Umbilical cord (tissue), 2 donors: ENCODE measurements around the gene ANGEL1. TPM values are rescaled to one million over a fixed set of nuclear protein-coding genes. Genes with fewer than 3 reads are reported as not detected.
A peak's percentile ranks its signal among the peaks of the same experiment; 100 is the strongest.

ENCODE experiments used
- DNase-seq: peaks from one replicate; pipeline ENCODE4 v3.0.0-alpha.2; 2015; ENCODE audit warnings: low spot score
- total RNA-seq: library from RNA; depleted of rRNA; stranded (reverse); fragments of >200 nt; gene quantifications from one replicate; pipeline ENCODE4 v1.2.3, GENCODE V29; 2014; ENCODE audit warnings: low replicate concordance; ENCODE audit not compliant: insufficient read depth

The ANGEL1 gene, protein sequence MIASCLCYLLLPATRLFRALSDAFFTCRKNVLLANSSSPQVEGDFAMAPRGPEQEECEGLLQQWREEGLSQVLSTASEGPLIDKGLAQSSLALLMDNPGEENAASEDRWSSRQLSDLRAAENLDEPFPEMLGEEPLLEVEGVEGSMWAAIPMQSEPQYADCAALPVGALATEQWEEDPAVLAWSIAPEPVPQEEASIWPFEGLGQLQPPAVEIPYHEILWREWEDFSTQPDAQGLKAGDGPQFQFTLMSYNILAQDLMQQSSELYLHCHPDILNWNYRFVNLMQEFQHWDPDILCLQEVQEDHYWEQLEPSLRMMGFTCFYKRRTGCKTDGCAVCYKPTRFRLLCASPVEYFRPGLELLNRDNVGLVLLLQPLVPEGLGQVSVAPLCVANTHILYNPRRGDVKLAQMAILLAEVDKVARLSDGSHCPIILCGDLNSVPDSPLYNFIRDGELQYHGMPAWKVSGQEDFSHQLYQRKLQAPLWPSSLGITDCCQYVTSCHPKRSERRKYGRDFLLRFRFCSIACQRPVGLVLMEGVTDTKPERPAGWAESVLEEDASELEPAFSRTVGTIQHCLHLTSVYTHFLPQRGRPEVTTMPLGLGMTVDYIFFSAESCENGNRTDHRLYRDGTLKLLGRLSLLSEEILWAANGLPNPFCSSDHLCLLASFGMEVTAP
- 5.1 TPM for total RNA-seq

- DNase-seq = peak; percentile 95
These were observed at the start of gene ANGEL1 for GRCh38 chr14:76812422-76813383. Gene ANGEL1, minus strand, starts transcription at chr14:76812882. Its CDS starts 55 bp downstream, at chr14:76812827.

- no peak for DNase-seq
These were observed 49.0 kb upstream of the ANGEL1 start for GRCh38 chr14:76861574-76862255.

- DNase-seq = no peak
These were observed 44.1 kb upstream of the ANGEL1 start for GRCh38 chr14:76856769-76857168.

DNA sequence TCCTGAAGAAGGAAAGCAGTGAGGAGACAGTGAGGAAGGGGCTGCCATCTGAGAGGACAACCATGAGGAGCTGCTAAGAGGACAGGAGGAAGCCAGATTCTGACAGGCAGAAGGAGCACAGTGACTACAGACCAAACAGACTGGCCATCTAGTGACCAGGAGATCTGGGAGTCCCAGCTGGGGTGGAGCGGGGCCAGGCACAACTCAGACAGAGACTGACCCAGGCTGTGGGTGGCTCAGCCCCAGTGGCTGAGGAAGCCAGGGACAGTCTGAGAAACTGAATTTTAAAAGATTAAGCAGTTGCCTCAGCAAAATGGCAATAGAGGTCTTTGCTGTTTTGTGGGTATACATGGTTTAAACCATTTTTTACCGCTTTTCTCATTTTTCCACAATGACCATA is 42.4 kb upstream of the ANGEL1 start:
- DNase-seq = no peak

DNA sequence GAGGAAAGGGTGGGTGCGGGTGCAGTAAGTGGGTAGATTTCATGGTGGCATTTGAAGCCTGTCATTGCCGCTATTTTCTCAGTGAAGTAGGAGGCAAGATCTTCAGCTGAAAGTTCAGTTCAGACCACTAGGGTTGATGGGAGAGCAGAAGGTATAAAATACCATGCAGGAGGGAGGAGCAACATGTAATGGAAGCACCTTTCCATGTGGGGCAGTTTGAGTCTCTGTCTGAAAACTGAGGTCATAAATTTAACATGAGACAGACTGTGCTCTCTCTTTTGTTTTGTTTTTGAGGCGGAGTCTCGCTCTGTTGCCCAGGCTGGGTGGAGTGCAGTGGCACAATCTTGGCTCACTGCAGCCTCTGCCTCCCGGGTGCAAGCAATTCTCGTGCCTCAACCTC is 36.2 kb upstream of the ANGEL1 start:
- no peak for DNase-seq

GRCh38 chr14:76846331-76847047 is 33.8 kb upstream of the ANGEL1 start:
- no peak for DNase-seq

DNA sequence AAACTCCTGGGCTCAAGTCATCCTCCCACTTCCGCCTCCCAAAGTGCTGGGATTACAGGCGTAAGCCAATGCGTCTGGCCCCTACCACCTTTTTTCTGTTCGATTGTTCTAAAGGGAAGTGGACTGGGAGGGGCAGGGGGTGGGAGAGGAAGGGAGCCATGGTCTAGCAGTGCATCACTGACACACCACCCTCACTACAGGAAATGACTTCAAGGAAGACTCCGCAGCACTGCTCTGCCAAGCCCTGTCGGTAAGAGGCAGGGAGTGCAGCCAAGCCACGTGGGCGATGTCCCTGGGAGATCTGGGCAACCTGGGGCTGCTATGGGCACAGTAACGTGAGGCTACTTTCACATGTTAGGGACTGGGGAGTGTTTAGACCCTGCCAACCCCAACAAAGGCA is 31.5 kb upstream of the ANGEL1 start:
- peak; percentile 34 for DNase-seq

GRCh38 chr14:76842414-76842813 is 29.7 kb upstream of the ANGEL1 start:
- no peak for DNase-seq

DNA sequence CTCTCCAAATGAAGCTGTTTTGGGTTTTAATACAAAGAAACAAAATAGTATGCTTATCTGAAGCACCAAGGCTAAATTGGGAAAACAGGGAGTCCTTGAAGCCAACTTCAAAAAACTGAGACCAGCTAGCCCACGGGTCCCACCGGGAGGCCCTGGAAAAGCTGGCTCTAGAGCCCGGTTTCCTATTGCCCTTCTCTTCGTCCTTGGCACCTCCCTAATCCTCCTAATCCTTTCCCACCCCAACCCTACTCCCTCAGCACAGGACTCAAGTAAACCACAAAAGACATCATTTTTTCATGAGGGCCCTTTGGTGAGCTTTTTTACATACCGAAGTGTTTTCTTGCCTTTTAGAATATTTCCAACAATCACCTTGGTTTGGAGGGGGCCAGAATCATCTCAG is 24.8 kb upstream of the ANGEL1 start:
- DNase-seq = no peak

- no peak for DNase-seq
These were observed 23.4 kb upstream of the ANGEL1 start for GRCh38 chr14:76836029-76836630.

GRCh38 chr14:76834241-76834661 is 21.6 kb upstream of the ANGEL1 start:
- DNase-seq = no peak

DNA sequence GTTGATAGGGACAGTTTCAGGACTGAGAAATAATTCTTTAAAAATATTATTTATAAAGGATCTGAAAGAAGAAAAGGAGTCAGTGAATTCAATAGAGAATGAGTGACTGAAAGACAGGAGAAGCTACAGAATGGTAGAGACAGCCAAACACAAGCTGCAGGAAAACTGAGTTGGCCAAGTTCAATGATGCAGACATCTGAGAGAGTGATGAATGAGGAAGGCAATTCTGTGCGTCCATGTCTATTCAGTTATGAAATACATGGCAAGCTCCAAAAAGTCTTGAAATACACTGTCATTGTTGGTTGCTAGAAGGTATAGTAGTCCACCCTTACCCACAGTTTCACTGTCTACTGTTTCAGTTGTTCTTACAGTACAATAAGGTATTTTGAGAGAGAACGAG is 20.3 kb upstream of the ANGEL1 start:
- DNase-seq = no peak

DNA sequence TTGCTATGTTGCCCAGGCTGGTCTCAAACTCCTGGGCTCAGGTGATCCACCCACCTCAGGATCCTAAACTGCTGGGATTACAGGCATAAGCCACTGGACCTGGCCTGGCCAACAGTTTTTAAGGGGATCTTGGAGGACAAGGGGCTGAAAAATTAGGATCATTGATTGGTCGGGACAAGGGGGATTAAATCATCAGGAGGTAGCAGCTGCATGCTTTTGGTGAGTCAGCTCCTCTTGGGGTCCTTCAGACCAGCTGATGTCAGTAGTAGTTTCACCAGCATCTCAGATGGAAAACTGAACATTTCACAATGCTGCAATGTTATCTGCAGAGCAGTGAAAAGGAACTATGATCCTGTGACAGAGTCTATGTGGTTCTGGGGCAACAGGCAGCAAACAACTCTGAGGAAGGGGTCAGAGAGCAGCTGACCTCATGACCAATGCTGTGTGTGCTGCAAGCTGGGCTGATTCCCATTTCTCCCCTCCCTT is 19.9 kb upstream of the ANGEL1 start:
- peak; percentile 15 for DNase-seq

DNA sequence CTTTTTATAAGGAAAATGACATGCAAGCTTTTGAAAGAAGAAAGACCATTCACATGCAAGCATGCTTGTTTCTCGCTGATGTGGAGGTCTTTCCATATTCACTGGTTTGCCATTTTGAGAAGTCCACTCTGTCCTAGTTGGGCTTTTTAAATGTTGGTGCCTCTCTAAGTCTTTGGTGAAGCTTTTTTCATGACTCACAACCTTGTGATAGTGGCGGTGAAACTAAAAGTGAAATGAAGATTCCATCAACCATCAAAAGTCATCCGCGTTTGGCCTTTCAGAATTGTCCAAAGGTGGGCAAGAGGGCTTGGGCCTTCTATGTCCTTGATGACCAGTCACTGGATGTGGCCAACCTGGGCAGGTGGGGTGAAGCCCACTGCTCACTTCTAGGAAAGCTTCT is 17.9 kb upstream of the ANGEL1 start:
- no peak for DNase-seq

DNA sequence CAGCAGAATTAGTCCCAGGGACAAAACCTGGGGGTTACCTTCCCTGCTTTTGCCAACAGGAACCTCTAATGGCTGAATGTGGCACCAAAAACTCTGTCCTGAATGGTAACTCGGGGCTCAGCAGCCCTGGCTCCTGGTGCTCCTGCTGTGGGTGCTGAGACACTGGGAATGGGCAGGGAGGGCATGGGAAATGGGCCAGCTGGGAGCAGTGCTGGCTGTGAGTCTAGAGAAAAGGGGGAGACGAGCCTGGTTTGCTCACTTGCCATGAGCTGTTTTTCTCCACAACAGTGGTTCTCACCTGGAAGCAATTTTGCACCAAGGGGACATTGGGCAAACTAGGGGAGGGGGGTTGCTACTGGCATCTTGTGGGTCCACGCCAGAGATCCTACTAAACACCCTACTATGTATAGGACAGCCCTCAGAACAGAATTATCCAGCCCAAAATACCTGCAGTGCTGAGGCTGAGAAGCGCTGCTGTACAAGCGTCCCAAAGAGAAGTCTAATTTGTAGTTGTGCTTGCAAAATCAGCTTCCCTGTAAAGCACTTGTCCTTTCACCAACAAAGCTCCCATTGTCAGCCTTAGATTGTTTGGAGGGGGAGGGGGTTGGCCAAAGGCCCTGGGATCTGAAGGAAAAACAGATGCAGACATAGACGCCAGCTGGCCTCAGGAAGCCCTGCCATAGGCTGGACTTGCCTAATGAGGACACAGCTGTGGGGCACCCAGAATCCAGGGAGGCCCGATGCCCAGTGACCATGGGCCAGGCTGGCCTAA is 17.2 kb upstream of the ANGEL1 start:
- no peak for DNase-seq

- DNase-seq = no peak
These were observed 16.3 kb upstream of the ANGEL1 start for GRCh38 chr14:76829013-76829365.

- DNase-seq = peak; percentile 19
These were observed 15.8 kb upstream of the ANGEL1 start for GRCh38 chr14:76828339-76829012.

- DNase-seq = peak; percentile 8
These were observed 15.1 kb upstream of the ANGEL1 start for GRCh38 chr14:76827696-76828296.
